ENCODE results near the gene MAPKBP1.
"Not testable (repeated sequence)": the region's sequence is repeated elsewhere in the genome, so short reads cannot be mapped to it uniquely, and the experiment has no call there.

The MAPKBP1 gene

GRCh38 chr15:41828807-41829141 lies 54.5 kb downstream of the MAPKBP1 start:
- Histone ChIP-seq H3K27me3 (no peaks in the 10 kb centered on the region), H3K27ac (peak overlapping the region; percentile 70 to 78), H3K36me3 (peaks cover 9 to 42% (median 24%) of the 10 kb centered on the region in 3 donors), H3K4me3 (peak overlapping the region; percentile 61 to 62), H3K4me1 (peaks cover 5 to 36% (median 15%) of the 10 kb centered on the region in 4 donors), H3K9me3 (no peaks in the 10 kb centered on the region)
- no peak for DNase-seq
- intact Hi-C loops (cut with DNase I; ENCODE audit: low total_unique reads), result loop anchor here (5.0 kb wide), 1 partner anchor 144 kb away; the partner anchor contains the start of gene EHD4
- TF ChIP-seq CTCF (IDR thresholded peaks at IDR 0.05), result no peak

DNA sequence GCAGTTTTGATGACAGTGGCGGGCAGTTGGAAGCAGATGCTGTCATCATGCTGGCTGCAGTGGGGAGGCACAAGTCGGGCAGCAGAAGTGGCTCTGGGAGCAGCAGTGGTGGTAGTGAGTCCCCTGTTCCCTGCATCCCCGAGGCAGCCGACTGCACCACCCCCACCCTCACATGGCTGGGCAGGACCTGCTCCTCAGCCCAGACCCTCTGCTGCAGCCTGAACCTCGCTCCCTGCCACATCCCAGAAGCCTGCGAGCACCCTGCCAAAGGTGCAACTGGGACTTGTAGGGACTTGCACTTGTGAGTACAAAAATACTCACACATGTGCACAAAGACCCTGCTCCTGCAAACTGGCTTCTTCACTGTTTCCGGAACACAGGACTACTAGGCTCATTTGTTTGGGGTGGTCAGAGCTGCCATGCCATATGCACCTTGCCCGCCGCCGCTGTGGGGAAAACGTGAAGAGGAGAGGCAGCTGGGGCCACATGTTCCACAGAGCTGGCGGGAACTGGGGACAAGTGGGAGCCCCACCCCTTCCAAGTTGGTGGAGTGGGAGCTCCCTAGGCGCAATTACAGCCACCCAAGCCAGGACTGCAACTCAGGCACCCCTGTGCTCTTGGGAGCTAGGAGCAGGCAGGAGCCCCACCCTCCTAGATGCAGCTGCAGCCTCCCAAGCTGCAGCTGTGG lies 55.8 kb downstream of the MAPKBP1 start:
- no peak overlapping the region for H3K4me3 ChIP-seq
- intact Hi-C loops (cut with DNase I; ENCODE audit: low total_unique reads), result loop anchor here (5.0 kb wide), 1 partner anchor 142 kb away; the partner anchor contains the start of gene EHD4
- no peaks in the 10 kb centered on the region for H3K9me3 ChIP-seq
- peaks cover 0 to 37% (median 13%) of the 10 kb centered on the region in 3 donors for H3K36me3 ChIP-seq
- H3K27me3 ChIP-seq, result no peaks in the 10 kb centered on the region
- H3K27ac ChIP-seq, result no peak overlapping the region
- no peak for TF ChIP-seq CTCF (IDR thresholded peaks at IDR 0.05)
- H3K4me1 ChIP-seq, result peaks cover 5 to 36% (median 15%) of the 10 kb centered on the region in 4 donors
- DNase-seq, result no peak

GRCh38 chr15:41831291-41831690 lies 57.0 kb downstream of the MAPKBP1 start:
- DNase-seq; intact Hi-C loops (cut with DNase I; ENCODE audit: low total_unique reads); H3K27me3 ChIP-seq; H3K27ac ChIP-seq; H3K9me3 ChIP-seq; H3K4me3 ChIP-seq: not testable (repeated sequence)
- Histone ChIP-seq H3K36me3 (peaks cover 0 to 40% (median 13%) of the 10 kb centered on the region in 3 donors), H3K4me1 (peaks cover 5 to 36% (median 15%) of the 10 kb centered on the region in 4 donors)

- DNase-seq, result no peak
- H3K4me3 ChIP-seq, result no peak overlapping the region
- peaks cover 0 to 49% (median 14%) of the 10 kb centered on the region in 3 donors for H3K36me3 ChIP-seq
- no peak overlapping the region for H3K27ac ChIP-seq
- H3K9me3 ChIP-seq, result no peaks in the 10 kb centered on the region
- peaks cover 5 to 31% (median 14%) of the 10 kb centered on the region in 4 donors for H3K4me1 ChIP-seq
- intact Hi-C loops (cut with DNase I; ENCODE audit: low total_unique reads), result no loop called here
- H3K27me3 ChIP-seq, result no peaks in the 10 kb centered on the region
- no peak for TF ChIP-seq CTCF (IDR thresholded peaks at IDR 0.05)
Measured at GRCh38 chr15:41832208-41832607, 57.9 kb downstream of the MAPKBP1 start.

- no peak overlapping the region for H3K27ac ChIP-seq
- H3K27me3 ChIP-seq, result no peaks in the 10 kb centered on the region
- no peak for TF ChIP-seq CTCF (IDR thresholded peaks at IDR 0.05)
- H3K4me3 ChIP-seq, result no peak overlapping the region
- no peak for DNase-seq
- H3K36me3 ChIP-seq, result peaks cover 0 to 56% (median 14%) of the 10 kb centered on the region in 3 donors
- H3K4me1 ChIP-seq, result peaks cover 0 to 27% (median 11%) of the 10 kb centered on the region in 4 donors
- intact Hi-C loops (cut with DNase I; ENCODE audit: low total_unique reads), result no loop called here
- H3K9me3 ChIP-seq, result no peaks in the 10 kb centered on the region
Measured at GRCh38 chr15:41832875-41833274, 58.6 kb downstream of the MAPKBP1 start.

DNA sequence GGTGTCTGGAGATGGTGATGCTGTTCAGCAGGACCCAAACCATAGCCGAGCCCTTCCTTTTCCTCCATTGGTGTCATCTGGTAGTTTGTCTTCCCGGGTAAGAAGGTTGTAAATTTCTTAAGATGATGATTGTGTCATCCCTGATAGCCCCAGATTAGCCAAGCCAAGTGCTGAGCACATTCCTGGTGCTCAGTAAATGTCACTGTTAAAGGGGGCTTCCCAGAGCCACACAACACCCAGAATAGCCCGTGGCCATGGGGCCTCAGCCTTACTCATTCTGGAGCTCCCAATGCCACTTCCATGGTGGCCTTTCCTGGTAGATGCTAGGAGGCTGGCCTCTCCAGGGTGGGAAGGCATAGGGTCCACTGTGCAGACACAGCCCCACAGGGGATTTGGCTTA lies 59.8 kb downstream of the MAPKBP1 start:
- Histone ChIP-seq H3K27ac (no peak overlapping the region), H3K4me1 (peaks cover 0 to 26% (median 5%) of the 10 kb centered on the region in 4 donors), H3K36me3 (peaks cover 0 to 60% (median 19%) of the 10 kb centered on the region in 3 donors), H3K4me3 (no peak overlapping the region), H3K9me3 (no peaks in the 10 kb centered on the region), H3K27me3 (no peaks in the 10 kb centered on the region)
- DNase-seq, result no peak
- no peak for TF ChIP-seq CTCF (IDR thresholded peaks at IDR 0.05)
- intact Hi-C loops (cut with DNase I; ENCODE audit: low total_unique reads), result no loop called here

All from tibial artery (tissue), 4 donors.